Measurements from ENCODE around the gene FADS1. TPM values are rescaled to one million over a fixed set of nuclear protein-coding genes. Genes with fewer than 3 reads are reported as not detected.

FADS1 gene
- total RNA-seq, 1 donor from 2014 or later, result 92.3 TPM

- H3K27ac Mint-ChIP-seq, result peak overlapping the region; percentile 99
- no peaks in the 10 kb centered on the region for H3K27me3 Mint-ChIP-seq (ENCODE audit: insufficient read depth)
- peaks cover 69% of the 10 kb centered on the region for H3K4me1 Mint-ChIP-seq (ENCODE audit: low read depth)
- peak overlapping the region; percentile 96 for H3K4me3 Mint-ChIP-seq
- H3K36me3 Mint-ChIP-seq (ENCODE audit: low read depth), result peaks cover 44% of the 10 kb centered on the region
- DNase-seq (ENCODE audit: low spot score), result no peak
- no peaks in the 10 kb centered on the region for H3K9me3 Mint-ChIP-seq
- intact Hi-C loops (cut with micrococcal nuclease), result loop anchor here (2.0 to 5.0 kb wide), 3 partner anchors 42 to 362 kb away; partner anchors contain the start of genes FADS3, MYRF and SDHAF2
These were observed 23.0 kb downstream of the FADS1 start for GRCh38 chr11:61793829-61794204.

GRCh38 chr11:61793083-61793828 lies 23.5 kb downstream of the FADS1 start:
- Mint-ChIP-seq H3K36me3 (ENCODE audit: low read depth) (peaks cover 47% of the 10 kb centered on the region), H3K27me3 (ENCODE audit: insufficient read depth) (no peaks in the 10 kb centered on the region), H3K4me3 (peak overlapping the region; percentile 96), H3K4me1 (ENCODE audit: low read depth) (peaks cover 65% of the 10 kb centered on the region), H3K9me3 (no peaks in the 10 kb centered on the region), H3K27ac (peak overlapping the region; percentile 99)
- intact Hi-C loops (cut with micrococcal nuclease), result loop anchor here (2.0 to 5.0 kb wide), 3 partner anchors 41 to 361 kb away; partner anchors contain the start of genes FADS3, MYRF and SDHAF2
- DNase-seq (ENCODE audit: low spot score), result no peak

- Mint-ChIP-seq H3K27me3 (ENCODE audit: insufficient read depth) (no peaks in the 10 kb centered on the region), H3K9me3 (no peaks in the 10 kb centered on the region), H3K4me1 (ENCODE audit: low read depth) (peaks cover 58% of the 10 kb centered on the region), H3K4me3 (peak within 1 kb of the TSS; percentile 96), H3K36me3 (ENCODE audit: low read depth) (peaks cover 48% of the 10 kb centered on the region), H3K27ac (peak within 1 kb of the TSS; percentile 99)
- DNase-seq (ENCODE audit: low spot score), result peak; percentile 86
- intact Hi-C loops (cut with micrococcal nuclease), result loop anchor here (1.0 to 5.0 kb wide), 11 partner anchors 23 to 431 kb away; partner anchors contain the start of genes CYB561A3, FADS3, MYRF and SDHAF2
These were observed 24.3 kb downstream of the FADS1 start, which contains the start of the genes FEN1 and TMEM258 for GRCh38 chr11:61792310-61793082. FEN1 (plus strand) TSS chr11:61792911; CDS start chr11:61795362, 2,451 bp downstream. TMEM258 (minus strand) TSS chr11:61792599; CDS start chr11:61792558, 41 bp downstream.

GRCh38 chr11:61791737-61792309 lies 25.0 kb downstream of the FADS1 start:
- no peaks in the 10 kb centered on the region for H3K27me3 Mint-ChIP-seq (ENCODE audit: insufficient read depth)
- peaks cover 52% of the 10 kb centered on the region for H3K4me1 Mint-ChIP-seq (ENCODE audit: low read depth)
- intact Hi-C loops (cut with micrococcal nuclease), result loop anchor here (1.0 to 5.0 kb wide), 11 partner anchors 23 to 431 kb away; partner anchors contain the start of genes CYB561A3, FADS3, MYRF and SDHAF2
- no peaks in the 10 kb centered on the region for H3K9me3 Mint-ChIP-seq
- H3K27ac Mint-ChIP-seq, result peak overlapping the region; percentile 99
- peaks cover 45% of the 10 kb centered on the region for H3K36me3 Mint-ChIP-seq (ENCODE audit: low read depth)
- peak overlapping the region; percentile 96 for H3K4me3 Mint-ChIP-seq
- DNase-seq (ENCODE audit: low spot score), result peak; percentile 19

GRCh38 chr11:61787928-61788491 lies 28.8 kb downstream of the FADS1 start:
- DNase-seq (ENCODE audit: low spot score), result no peak

GRCh38 chr11:61785837-61786402 lies 30.9 kb downstream of the FADS1 start:
- no peak overlapping the region for H3K4me3 Mint-ChIP-seq
- no peak overlapping the region for H3K27ac Mint-ChIP-seq
- H3K9me3 Mint-ChIP-seq, result no peaks in the 10 kb centered on the region
- no peaks in the 10 kb centered on the region for H3K27me3 Mint-ChIP-seq (ENCODE audit: insufficient read depth)
- intact Hi-C loops (cut with micrococcal nuclease), result no loop called here
- peaks cover 36% of the 10 kb centered on the region for H3K36me3 Mint-ChIP-seq (ENCODE audit: low read depth)
- DNase-seq (ENCODE audit: low spot score), result no peak
- H3K4me1 Mint-ChIP-seq (ENCODE audit: low read depth), result peaks cover 13% of the 10 kb centered on the region

More at GRCh38 chr11:61787928-61788491, 28.8 kb downstream of the FADS1 start:
- H3K36me3 Mint-ChIP-seq (ENCODE audit: low read depth), result peaks cover 43% of the 10 kb centered on the region
- peaks cover 21% of the 10 kb centered on the region for H3K4me1 Mint-ChIP-seq (ENCODE audit: low read depth)
- intact Hi-C loops (cut with micrococcal nuclease), result no loop called here
- no peaks in the 10 kb centered on the region for H3K9me3 Mint-ChIP-seq
- H3K4me3 Mint-ChIP-seq, result no peak overlapping the region
- no peaks in the 10 kb centered on the region for H3K27me3 Mint-ChIP-seq (ENCODE audit: insufficient read depth)
- H3K27ac Mint-ChIP-seq, result no peak overlapping the region

- H3K4me1 Mint-ChIP-seq (ENCODE audit: low read depth), result peaks cover 2% of the 10 kb centered on the region
- no peak overlapping the region for H3K4me3 Mint-ChIP-seq
- peaks cover 28% of the 10 kb centered on the region for H3K36me3 Mint-ChIP-seq (ENCODE audit: low read depth)
- H3K27me3 Mint-ChIP-seq (ENCODE audit: insufficient read depth), result no peaks in the 10 kb centered on the region
- H3K27ac Mint-ChIP-seq, result no peak overlapping the region
- DNase-seq (ENCODE audit: low spot score), result no peak
- no peaks in the 10 kb centered on the region for H3K9me3 Mint-ChIP-seq
- intact Hi-C loops (cut with micrococcal nuclease), result no loop called here
These were observed 32.3 kb downstream of the FADS1 start for GRCh38 chr11:61784506-61784805.

GRCh38 chr11:61783717-61784505 lies 32.9 kb downstream of the FADS1 start:
- peaks cover 23% of the 10 kb centered on the region for H3K36me3 Mint-ChIP-seq (ENCODE audit: low read depth)
- intact Hi-C loops (cut with micrococcal nuclease), result no loop called here

GRCh38 chr11:61782841-61783240 lies 34.0 kb downstream of the FADS1 start:
- Mint-ChIP-seq H3K27ac (no peak overlapping the region), H3K27me3 (ENCODE audit: insufficient read depth) (no peaks in the 10 kb centered on the region), H3K4me3 (no peak overlapping the region), H3K36me3 (ENCODE audit: low read depth) (peaks cover 15% of the 10 kb centered on the region), H3K4me1 (ENCODE audit: low read depth) (peaks cover 6% of the 10 kb centered on the region), H3K9me3 (no peaks in the 10 kb centered on the region)
- DNase-seq (ENCODE audit: low spot score), result no peak
- intact Hi-C loops (cut with micrococcal nuclease), result no loop called here

More at GRCh38 chr11:61783717-61784505, 32.9 kb downstream of the FADS1 start:
- peak overlapping the region; percentile 48 for H3K27ac Mint-ChIP-seq
- no peaks in the 10 kb centered on the region for H3K4me1 Mint-ChIP-seq (ENCODE audit: low read depth)
- H3K9me3 Mint-ChIP-seq, result no peaks in the 10 kb centered on the region
- H3K4me3 Mint-ChIP-seq, result no peak overlapping the region
- no peak for DNase-seq (ENCODE audit: low spot score)
- H3K27me3 Mint-ChIP-seq (ENCODE audit: insufficient read depth), result no peaks in the 10 kb centered on the region

GRCh38 chr11:61782299-61782698 lies 34.5 kb downstream of the FADS1 start:
- Mint-ChIP-seq H3K36me3 (ENCODE audit: low read depth) (peaks cover 15% of the 10 kb centered on the region), H3K9me3 (no peaks in the 10 kb centered on the region), H3K4me1 (ENCODE audit: low read depth) (peaks cover 8% of the 10 kb centered on the region), H3K4me3 (no peak overlapping the region), H3K27me3 (ENCODE audit: insufficient read depth) (no peaks in the 10 kb centered on the region), H3K27ac (no peak overlapping the region)
- intact Hi-C loops (cut with micrococcal nuclease), result no loop called here
- no peak for DNase-seq (ENCODE audit: low spot score)

- peaks cover 11% of the 10 kb centered on the region for H3K36me3 Mint-ChIP-seq (ENCODE audit: low read depth)
- no peaks in the 10 kb centered on the region for H3K27me3 Mint-ChIP-seq (ENCODE audit: insufficient read depth)
- H3K4me3 Mint-ChIP-seq, result no peak overlapping the region
- no peak overlapping the region for H3K27ac Mint-ChIP-seq
- intact Hi-C loops (cut with micrococcal nuclease), result no loop called here
- DNase-seq (ENCODE audit: low spot score), result no peak
- H3K4me1 Mint-ChIP-seq (ENCODE audit: low read depth), result peaks cover 8% of the 10 kb centered on the region
- H3K9me3 Mint-ChIP-seq, result no peaks in the 10 kb centered on the region
These were observed 35.2 kb downstream of the FADS1 start for GRCh38 chr11:61781585-61781984.

Measured in activated T-helper 1 cell treated with anti-CD3 and anti-CD28 coated beads, Interleukin-12 subunit alpha, Interleukin-12 subunit beta, Interleukin-2, Interleukin-4 antibody, amounts not matched to agents 30 ng/mL and 10 ng/mL and 1 ng/mL, durations not matched to agents 14 hours and 24 hours and 36 hours (primary cell).